ENCODE results near the gene UBR2.

DNA sequence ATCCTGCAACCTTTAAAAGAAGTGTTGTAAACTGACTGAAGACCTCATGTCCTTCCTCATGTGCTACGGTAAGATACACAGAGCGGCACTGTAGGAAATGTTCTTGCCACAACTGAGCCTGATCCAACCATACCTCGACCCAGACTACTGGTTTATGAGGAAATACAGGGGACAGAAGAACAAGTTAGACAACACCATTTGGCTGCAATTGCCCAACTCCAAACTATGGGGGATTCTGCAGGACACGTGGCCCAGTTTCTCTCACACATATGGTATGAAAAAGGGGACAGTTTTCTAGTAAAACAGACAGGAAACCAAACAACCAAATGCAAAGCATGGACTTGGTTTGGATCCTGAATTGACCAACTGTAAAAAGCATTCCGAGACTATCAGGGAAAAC, 148.1 kb downstream of the UBR2 start:
- TF ChIP-seq POLR2A (IDR thresholded peaks at IDR 0.05) (no peak), CTCF (IDR thresholded peaks at IDR 0.05) (no peak)

Measured in lower leg skin (tissue), 3 donors.